Right lobe of liver (tissue), 4 donors: ENCODE data around the gene TBCA.

Experiments used
- POLR2A ChIP-seq: fragments of 450-650 bp; IDR thresholded peaks from one replicate; pipeline ENCODE4 v1.6.1; 2017; ENCODE audit warnings: antibody characterized with exemption, mild to moderate bottlenecking
- TF ChIP-seq, protein P1 (sequence below), 4 donors: fragments of 200-600 bp in 3 of 4; fragments of 450-650 bp in 1 of 4; IDR thresholded peaks; one replicate each; pipeline versions ENCODE4 v1.5.1 to v1.8.0; 2016 to 2022; ENCODE audit warnings: antibody characterized with exemption in 4 of 4, mild to moderate bottlenecking in 2 of 4
- donor health status: DM: no; HTN: no; CAD: no.
- donor health status: DM: no; HTN: no; CAD: no.
- donor health status: DM: no; HTN: yes; CAD: no.

DNA sequence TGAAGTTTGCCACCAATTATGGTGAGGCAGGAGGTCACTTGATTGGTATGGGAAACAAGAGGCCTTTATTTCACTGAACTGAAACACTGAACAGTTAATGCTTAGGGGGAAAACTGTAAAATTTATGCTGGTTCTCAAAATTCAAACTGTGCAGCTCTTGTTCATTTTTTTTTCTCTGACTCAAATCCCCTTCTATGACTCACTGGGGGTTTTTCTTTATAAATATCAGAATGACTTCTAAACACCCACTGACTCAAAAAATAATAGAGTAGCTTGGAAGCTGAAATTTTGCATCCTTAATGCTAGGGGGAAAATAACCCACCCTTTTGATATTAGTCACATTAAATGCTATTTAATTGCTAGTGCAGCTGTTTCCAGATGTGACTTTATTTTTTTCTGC is 113.5 kb downstream of the TBCA start:
- TF ChIP-seq, protein P1, sequence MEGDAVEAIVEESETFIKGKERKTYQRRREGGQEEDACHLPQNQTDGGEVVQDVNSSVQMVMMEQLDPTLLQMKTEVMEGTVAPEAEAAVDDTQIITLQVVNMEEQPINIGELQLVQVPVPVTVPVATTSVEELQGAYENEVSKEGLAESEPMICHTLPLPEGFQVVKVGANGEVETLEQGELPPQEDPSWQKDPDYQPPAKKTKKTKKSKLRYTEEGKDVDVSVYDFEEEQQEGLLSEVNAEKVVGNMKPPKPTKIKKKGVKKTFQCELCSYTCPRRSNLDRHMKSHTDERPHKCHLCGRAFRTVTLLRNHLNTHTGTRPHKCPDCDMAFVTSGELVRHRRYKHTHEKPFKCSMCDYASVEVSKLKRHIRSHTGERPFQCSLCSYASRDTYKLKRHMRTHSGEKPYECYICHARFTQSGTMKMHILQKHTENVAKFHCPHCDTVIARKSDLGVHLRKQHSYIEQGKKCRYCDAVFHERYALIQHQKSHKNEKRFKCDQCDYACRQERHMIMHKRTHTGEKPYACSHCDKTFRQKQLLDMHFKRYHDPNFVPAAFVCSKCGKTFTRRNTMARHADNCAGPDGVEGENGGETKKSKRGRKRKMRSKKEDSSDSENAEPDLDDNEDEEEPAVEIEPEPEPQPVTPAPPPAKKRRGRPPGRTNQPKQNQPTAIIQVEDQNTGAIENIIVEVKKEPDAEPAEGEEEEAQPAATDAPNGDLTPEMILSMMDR (IDR thresholded peaks at IDR 0.05): no peak
- no peak for TF ChIP-seq POLR2A
